Astrocyte of the spinal cord (primary cell): ENCODE data around the gene GRB10.
"Not testable (repeated sequence)": the region's sequence is repeated elsewhere in the genome, so short reads cannot be mapped to it uniquely, and the experiment has no call there.

Experiments used
- DNase-seq: peaks from one replicate; pipeline ENCODE4 v3.0.0; 2011; ENCODE audit warnings: low read depth, low spot score
- H3K4me3 ChIP-seq: 2 replicates; pipeline ENCODE4 v1.5.1; 2011; ENCODE audit warnings: low read depth, mild to moderate bottlenecking, low read length, moderate library complexity
- in situ Hi-C: cut with HindIII; loops from 2 replicates; pipeline ENCODE4 v1.10.0; 2017; ENCODE audit warnings: low sequenced_read_pairs
- TF ChIP-seq, protein P1 (sequence below): IDR thresholded peaks from 2 replicates; pipeline ENCODE4 v1.5.1; 2012; ENCODE audit warnings: low read depth, mild to moderate bottlenecking, low read length, inconsistent platforms

GRB10 gene

DNA sequence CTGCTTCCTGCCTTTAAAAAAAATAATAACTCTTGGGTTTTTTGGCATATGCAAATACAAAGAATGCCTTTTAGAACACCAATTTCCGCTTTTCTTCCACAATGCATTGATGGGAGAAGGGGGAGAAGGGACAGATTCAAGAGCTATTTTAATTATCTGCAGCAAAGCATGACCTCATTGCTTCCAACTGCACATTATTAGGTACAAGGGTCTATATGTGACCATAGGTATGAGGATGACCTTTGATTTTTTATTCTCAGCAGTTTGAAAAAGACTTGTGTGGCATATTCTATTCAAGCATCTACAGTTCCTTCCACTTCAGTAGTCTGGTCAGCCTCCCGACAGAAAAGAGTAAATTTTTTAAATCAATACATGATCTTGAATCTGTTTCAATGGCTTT lies 39.7 kb downstream of the GRB10 start:
- in situ Hi-C loops, result no loop called here
- DNase-seq, result no peak
- no peak overlapping the region for H3K4me3 ChIP-seq
- TF ChIP-seq, protein P1, sequence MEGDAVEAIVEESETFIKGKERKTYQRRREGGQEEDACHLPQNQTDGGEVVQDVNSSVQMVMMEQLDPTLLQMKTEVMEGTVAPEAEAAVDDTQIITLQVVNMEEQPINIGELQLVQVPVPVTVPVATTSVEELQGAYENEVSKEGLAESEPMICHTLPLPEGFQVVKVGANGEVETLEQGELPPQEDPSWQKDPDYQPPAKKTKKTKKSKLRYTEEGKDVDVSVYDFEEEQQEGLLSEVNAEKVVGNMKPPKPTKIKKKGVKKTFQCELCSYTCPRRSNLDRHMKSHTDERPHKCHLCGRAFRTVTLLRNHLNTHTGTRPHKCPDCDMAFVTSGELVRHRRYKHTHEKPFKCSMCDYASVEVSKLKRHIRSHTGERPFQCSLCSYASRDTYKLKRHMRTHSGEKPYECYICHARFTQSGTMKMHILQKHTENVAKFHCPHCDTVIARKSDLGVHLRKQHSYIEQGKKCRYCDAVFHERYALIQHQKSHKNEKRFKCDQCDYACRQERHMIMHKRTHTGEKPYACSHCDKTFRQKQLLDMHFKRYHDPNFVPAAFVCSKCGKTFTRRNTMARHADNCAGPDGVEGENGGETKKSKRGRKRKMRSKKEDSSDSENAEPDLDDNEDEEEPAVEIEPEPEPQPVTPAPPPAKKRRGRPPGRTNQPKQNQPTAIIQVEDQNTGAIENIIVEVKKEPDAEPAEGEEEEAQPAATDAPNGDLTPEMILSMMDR, result no peak

DNA sequence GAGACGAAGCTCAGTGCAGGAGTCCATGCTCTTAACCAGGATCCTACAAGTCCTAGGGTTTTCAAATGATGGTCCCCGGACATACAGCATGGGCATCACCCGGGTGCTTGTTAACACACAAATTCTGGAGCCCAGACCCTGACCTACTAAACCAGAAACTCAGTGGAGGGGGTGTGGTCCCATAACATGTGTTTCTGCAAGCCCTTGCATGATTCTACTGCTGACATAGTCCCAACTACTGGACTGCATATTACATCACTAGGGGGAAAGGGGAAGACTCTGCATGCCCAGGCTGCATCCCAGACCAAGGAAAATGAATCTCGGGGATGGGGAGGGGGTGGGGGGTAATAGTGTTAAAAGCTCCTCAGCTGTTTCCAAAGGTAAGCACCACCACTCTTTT lies 40.3 kb downstream of the GRB10 start:
- no peak for DNase-seq
- no peak overlapping the region for H3K4me3 ChIP-seq
- TF ChIP-seq, protein P1, result no peak
- in situ Hi-C loops, result no loop called here

DNA sequence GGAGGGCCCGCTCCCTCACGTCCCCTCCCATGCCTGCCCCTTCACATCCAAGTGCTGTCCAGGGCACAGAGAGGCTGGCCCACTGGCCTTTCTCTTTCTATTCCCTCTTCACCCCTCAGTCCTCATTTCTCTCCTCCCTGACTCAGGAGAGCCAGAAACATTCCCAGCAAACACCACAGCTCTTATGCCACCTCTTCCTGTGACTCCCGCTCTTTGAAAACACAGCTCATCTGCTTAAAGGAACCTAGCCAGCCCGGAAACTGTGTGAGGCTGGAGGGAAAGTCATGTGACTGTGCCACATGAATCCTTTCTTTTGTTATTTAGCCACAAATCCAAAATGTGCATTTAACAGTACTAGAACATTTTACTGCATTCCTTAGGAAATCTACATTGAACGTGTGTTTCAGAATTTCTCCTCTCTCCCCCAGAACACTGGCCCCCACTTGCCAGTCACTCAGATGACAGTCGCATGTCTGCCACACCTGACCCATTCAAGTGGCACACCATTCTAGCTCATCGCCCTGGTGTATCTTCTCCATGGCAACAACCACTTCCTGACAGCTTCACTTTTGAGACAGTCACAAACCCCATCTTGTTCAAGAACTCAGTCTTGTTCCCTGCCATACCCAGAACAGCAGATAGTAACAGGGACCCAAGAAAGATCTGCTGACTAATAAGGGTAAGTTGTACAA lies 42.8 kb downstream of the GRB10 start:
- TF ChIP-seq, protein P1, result no peak
- in situ Hi-C loops, result no loop called here
- H3K4me3 ChIP-seq, result no peak overlapping the region
- DNase-seq, result no peak

DNA sequence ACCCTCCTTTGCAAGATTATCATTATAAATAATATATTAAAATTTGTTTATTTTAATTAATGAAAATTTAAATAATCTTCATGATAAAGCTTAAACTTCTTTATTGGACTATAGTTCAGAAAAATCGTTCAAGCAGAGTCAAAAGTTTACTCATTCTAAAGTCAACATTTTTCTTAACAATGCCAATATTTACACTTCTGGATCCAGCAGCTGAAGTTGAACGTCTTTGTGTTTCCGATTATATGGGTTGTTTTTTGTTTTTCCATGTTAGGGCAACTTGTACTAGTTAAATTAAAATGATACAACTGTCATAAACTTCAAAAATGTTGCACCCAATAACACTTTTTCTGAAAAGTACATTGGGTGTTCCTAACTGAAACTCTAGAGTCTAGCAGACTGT lies 43.8 kb downstream of the GRB10 start:
- DNase-seq, result no peak
- H3K4me3 ChIP-seq, result no peak overlapping the region
- in situ Hi-C loops, result no loop called here
- TF ChIP-seq, protein P1, result no peak

DNA sequence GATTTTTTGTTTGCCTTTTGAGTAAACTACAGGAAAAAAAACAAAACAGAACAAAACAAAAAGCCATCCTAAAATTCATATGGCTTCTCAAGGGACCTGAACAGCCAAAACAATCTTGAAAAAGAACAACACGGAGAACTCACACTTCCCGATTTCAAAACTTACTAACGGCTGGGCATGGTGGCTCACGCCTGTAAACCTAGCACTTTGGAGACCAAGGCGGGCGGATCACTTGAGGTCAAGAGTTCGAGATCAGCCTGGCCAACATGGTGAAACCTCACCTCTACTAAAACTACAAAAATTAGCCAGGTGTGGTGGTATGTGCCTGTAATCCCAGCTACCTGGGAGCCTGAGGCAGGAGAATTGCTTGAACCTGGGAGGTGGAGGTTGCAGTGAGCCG lies 46.9 kb downstream of the GRB10 start:
- DNase-seq, in situ Hi-C loops: not testable (repeated sequence)

DNA sequence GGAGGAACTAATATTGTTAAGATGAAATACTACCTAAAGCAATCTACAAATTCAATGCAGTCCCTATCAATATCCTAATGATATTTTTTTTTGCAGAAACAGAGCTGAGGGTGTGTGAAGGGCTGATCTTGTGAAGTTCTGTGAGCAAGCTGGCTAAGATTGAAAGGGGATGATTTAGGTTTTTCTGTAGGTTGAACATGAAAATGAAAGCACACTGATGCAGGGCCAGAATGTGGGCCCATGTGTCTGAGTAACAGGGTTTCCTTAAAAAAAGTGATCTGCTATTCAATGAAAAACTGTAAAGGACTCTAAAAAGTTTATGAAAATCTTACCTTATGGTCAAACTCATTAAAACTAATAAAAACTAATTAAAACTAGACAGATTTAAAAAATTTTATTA lies 47.4 kb downstream of the GRB10 start:
- DNase-seq, result no peak
- H3K4me3 ChIP-seq, result no peak overlapping the region
- TF ChIP-seq, protein P1, result no peak
- in situ Hi-C loops, result no loop called here

More for the DNA sequence above, 46.9 kb downstream of the GRB10 start:
- H3K4me3 ChIP-seq, result not testable (repeated sequence)

DNA sequence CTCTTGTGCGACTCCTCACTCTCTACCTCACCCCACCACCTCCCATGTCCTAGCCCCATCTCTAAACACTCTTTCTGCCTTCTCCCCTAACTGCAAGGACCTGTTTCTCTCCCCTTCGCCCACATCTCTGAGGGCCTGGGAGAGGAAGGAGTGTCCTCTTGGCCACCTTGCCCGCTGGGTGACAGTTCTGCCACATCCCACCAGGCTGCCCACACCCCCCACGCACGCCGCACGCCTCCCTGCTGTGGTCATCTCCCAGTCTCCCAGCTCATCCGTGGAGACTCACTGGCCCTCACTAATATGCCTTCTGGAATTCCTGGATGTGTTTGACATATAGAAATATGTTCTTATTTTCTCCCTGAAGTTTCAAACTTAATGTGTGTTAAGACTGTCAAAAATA lies 48.5 kb downstream of the GRB10 start:
- TF ChIP-seq, protein P1, result no peak
- in situ Hi-C loops, result no loop called here
- no peak for DNase-seq
- no peak overlapping the region for H3K4me3 ChIP-seq
